Activated CD8-positive, alpha-beta memory T cell treated with anti-CD3 and anti-CD28 coated beads for 48 hours (primary cell): ENCODE data around the gene HIPK2.
"Not testable (repeated sequence)": the region's sequence is repeated elsewhere in the genome, so short reads cannot be mapped to it uniquely, and the experiment has no call there.

Source experiments
- DNase-seq, 3 experiments: peaks; one replicate each; pipeline ENCODE4 v3.0.0-alpha.2; 2020; ENCODE audit warnings: low read depth in 2 of 3, low spot score in 2 of 3

Gene HIPK2

DNA sequence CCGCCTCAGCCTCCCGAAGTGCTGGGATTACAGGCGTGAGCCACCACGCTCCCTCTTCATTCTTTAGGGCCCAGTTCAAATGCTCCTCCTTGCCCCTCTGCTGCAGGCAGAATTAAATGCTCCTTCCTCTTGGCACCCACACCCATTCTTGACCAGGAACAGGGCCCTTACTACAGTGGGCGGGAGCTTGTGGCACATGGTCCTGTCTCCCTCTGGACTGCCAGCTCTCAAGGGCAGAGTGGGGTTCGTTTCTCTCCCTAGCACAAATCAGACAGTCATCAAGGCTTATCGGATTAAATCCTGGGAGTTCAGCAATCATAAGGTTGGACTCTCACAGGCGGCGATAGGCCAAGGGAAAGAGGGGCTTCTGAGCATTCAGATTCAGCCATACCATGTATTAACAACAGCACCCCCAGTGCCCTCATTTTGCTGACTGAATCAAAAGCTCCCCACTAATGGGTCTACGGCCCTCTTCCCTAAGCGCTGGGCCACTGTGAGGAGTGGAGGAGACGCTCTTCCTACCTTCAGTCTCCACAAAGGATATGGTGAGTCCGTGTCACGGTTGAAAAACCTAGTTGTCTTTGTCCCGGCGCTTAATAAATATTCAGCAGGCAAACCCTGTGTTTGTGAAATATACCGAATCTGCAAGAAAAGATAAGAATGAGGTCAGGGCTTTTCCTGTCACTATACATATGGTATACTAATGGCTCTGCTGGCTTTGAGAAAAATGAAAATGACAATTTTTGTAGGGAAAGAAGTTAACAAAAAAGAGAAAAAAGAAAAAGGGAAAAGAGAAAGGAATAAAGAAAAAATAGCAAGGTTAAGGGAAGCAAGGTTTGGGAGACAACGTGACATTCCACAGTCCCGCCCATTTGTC, 146.9 kb downstream of the HIPK2 start:
- no peak for DNase-seq

DNA sequence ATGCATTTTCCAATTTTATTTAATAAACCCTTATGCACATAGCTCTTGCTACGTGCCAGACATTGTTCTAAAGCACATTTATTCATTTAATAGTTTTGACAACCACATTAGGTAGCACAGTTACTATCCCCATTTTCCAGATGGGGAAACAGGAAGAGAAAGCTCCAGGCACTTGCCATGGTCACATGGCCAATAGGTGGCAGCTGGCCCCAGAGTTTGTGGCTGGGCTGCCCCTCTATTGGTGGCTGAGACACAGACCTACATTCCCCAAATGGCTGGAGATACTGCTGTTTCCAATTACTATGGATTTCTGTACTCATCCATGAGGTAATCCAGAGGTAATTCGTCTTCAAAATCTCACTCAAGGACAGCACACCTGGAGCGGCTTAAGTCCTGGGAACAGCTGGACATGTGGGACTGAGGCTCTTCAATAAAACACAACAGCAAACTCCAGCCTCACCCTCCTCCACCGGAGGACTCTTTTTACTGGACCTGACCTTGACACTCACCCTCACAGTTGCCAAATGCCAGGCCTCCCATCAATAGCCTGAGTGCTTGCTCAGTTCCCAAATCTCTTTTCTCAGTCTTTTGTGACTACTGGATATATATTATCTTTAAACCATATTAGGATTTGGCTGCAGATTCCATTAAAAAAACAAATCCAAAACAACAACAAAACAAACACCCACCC, 148.3 kb downstream of the HIPK2 start:
- DNase-seq, result no peak

DNA sequence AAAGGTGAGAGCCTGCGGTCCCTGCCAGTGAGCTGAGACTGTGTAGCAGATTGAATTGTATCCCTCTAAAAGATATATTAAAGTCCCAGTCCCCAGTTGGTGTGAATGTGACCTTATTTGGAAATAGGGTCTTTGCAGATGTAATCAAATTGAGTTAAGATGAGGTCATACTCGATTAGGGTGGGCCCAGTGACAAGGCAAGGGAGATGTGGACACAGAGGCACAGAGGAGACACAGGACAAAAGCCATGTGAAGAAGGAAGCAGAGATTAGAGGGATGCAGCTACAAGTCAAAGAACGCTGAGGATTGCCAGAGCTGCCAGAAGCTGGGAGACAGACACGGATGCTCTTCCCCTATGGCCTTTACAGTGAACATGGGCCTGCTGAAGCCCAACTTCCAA, 150.0 kb downstream of the HIPK2 start:
- no peak for DNase-seq

DNA sequence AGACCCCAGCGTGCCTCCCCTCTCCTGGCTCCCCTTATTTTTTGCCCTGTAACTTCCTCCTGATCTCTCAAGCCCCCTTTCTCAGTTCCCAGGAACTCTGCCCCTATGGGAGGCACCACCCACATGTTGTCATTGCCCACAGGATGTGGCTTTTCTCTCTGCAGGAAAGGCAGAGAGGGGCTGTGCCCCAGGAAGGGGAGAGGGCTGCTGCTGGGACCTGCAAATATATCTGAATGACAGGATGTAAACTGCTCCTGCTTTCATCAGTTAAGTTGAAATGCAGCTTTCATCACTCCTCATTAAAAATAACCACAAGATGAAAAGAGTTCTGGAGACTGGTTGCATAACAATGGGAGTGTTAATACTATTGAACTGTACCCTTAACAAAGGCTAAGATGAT, 151.0 kb downstream of the HIPK2 start:
- no peak for DNase-seq

DNA sequence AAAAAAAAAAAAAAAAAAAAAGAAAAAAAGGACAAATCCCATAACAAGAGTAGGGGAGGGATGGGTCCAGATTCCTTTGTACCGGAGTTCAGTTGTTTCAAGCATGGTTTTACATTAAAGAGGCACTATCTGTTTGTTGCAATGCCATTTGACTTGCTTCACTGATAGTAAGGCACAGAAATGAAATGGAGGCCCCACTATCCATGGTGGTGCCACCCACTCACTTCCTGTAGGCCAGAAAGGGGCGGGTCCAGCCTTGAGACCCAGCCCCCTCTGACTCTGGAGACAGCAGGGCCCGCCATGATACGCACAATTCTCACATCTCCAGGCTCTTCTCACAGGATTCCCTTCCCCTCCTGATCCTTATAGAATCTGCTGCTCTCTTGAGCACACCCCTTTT, 154.3 kb downstream of the HIPK2 start:
- no peak for DNase-seq

DNA sequence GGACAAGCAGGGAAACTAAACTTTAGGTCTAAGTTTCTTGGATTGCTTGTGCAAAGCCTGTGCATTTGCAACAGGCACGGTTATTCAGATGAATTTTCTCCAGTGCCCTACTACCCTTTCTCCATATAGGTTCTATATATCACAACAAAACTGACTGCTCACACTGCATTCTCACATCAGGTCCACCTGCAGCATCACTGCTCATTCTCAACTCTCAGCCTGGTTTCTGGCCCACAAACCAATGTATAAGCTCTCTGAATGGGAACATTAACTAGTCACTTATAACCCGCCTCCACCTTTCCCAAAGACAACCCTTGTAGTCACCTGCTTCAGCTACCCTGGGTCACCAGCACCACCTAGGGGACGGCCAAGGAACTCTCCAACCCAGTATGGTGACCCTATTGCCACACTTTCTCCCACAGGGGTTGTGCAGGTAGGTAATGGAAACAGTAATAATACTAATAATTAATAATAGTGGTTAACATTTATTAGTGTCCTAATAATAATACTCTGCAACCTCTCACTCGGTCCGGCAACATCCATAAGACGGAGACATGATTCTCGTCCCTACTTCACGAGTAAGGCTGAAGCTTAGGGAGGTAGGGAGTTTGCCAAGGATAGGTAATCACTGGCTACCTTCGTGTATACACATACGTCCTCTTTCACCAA, 157.0 kb downstream of the HIPK2 start:
- DNase-seq, result peak; percentile 22 to 29 (median 27)

DNA sequence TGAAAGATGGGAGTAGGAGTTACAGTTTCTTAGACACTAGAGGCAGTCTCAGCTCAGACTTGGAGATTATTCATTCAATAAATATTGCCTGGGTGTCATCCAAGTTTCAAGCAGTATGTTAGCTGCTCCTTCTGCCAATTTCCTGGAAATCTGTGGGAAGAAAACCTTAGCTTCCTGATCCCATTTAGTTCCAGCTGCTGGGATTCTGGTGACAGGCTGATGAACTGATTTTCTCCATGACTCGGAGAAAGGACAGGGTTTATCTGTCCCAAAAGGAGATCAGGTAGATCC, 158.5 kb downstream of the HIPK2 start:
- no peak for DNase-seq

DNA sequence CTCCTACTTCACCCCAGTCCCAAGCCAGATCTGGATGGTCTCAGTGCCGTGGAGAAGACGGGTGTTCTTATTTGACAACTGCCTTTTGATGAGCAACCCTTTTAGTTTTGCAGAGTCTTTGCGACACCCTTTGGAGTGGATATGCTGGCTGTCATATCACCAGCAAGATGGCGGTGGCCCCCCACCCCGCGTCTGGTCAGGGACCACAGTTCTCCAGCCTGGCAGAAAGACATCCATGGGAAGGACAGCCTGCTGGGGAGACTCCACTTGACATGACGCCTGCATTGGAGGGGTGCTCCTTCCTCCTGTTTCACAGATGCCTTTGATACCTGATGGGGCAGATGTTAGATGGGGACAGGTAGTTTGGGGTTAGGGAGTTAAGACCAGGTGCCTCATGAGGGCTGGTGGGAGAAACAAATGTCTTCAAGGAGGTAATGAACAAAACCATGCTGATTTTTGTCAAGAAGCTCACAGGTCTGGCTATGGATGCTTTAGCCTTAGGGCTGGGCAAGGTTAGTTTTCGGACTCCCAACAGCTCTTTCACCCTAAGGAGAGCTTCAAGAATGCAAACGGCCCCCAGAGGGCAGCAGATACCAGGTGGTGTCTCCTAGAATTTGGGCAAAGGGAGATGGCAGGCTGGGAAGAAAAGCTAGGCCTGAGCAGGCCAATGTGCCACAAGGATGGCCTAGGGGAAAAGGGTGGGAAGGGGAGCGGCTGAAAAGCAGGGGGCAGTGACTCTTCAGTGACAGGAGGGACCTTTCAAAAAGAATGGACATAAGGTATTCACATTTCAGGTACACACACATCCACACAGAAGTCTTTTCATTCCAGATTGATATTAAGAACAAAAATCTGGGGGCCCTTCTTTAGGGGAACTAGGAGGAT, 159.1 kb downstream of the HIPK2 start:
- DNase-seq, result no peak

DNA sequence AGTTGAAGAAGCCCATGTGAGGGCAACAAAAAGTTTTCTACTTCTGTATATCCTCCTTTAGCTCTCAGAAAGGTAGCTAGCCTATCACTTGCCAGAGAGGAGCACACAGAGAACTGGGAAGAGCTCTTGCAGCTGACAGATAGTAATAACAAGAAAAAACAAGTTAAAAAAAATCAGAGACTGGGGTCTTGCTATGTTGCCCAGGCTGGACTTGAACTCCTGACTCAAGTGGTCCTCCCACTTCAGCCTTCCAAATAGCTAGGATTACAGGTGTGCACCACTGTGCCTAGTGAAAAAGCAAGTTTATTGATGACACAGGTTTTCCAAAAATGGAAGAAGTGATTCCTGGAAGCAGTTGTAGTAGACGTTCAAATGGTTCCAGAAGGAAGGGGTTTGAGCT, 160.7 kb downstream of the HIPK2 start:
- no peak for DNase-seq

DNA sequence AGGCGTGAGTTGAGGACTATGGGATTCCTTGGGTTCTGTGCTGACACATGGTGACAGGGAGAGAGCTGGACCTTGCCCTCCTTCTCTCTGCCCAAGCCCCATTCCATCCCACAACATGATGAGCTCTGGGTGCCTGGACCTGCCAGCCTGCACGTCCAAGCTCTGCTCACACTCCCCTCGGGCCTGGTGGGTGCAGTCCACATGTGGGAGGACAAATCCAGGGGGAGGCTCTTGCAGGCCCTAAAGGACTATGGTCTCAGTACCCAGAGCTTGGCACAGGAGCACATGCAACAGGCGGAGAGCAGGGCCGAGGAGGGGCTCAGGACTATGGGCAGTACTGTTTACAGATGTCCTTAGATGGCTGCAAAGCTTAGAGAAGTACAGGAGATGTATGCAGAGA, 162.9 kb downstream of the HIPK2 start:
- no peak for DNase-seq

DNA sequence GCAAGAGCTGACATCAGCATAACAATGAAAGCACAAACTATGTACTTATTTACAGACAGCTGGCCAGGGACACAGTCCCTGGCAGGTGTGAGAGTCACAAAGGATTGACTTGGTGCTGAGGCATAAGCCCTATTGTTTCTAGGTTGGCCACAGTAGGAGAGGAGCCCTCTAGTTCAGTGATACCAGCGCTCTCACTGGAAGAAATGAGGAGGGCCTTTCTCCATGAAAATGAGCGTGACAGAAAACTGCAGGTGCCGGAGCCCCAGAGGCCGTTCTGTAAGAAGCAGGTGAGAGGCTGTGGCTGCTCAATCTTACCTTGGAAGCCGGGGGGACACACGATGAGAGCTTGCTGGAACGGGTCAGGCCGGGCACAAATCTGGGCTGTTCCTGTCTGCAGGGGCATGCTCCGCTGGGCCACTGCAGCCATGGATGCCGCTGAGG, 163.8 kb downstream of the HIPK2 start:
- no peak for DNase-seq

DNA sequence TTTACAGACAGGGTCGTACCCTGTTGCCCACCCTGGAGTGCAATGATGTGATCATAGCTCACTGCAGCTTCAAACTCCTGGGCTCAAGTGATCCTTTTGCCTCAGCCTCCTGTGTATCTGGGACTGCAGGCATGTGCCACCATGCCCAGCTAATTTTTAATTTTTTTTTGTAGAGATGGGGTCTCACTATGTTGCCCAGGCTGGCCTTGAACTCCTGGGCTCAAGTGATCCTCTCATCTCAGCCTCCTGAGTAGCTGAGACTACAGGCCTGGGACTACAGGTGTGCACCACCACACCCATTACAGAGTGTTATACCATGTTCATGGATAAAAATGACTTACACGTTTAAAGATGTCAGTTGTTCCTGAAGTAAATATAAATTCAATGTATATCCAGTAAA, 166.2 kb downstream of the HIPK2 start:
- DNase-seq, result not testable (repeated sequence)

DNA sequence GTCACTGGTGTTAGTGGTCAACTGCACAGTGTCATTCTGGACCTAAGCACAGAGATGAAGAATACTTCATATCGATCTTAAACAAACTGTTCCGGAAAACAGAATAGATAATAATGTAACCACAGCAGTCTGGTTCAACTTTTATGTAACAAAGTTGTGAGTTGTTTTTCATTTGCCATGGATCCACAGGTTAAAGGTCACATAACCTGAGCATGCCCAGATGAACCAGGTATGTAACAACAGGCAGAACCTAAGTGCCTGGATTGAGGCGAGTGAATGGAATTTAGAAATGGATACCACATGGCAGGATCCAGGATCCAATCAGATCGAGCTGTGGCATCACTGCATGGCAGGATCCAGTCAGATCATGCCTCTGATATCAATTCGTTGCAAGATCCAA, 167.2 kb downstream of the HIPK2 start:
- DNase-seq, result no peak

DNA sequence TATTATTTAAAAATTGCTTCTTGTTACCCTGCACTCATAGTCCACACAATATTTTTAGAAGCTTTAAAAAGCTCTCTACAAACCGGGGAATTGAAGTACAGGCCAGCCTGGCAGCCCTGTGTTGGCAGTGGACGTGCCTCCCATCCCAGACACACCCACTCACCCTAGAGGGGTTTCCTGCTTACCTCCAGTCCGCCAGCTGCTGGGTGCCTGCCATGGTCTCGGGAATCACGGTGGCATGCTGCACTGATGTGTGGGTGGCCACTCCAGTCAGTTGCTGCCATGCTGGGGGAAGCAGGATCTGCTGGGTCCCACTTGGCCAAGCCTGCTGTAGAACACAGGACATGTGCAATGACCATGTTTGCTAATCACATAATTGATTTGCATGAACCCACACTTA, 173.9 kb downstream of the HIPK2 start:
- no peak for DNase-seq

DNA sequence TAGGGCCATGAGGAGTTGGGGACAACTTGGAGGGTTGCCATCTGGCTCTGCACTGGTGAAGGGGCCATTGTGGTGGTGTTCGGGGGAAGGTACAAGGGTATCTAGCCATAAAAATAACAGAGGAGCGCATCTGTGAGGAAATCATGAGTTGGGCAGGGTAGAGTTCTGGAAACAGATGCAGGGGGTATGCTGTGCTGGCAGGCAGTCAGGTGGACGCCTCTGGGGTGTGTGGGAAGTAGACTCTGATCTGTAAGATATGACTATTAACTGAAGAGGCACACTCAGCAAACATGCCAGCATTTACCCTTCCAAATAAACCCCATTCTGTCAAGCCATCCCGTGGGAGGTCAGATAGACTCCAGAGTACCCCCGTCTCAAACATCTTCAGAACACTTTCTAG, 174.5 kb downstream of the HIPK2 start:
- DNase-seq, result no peak

DNA sequence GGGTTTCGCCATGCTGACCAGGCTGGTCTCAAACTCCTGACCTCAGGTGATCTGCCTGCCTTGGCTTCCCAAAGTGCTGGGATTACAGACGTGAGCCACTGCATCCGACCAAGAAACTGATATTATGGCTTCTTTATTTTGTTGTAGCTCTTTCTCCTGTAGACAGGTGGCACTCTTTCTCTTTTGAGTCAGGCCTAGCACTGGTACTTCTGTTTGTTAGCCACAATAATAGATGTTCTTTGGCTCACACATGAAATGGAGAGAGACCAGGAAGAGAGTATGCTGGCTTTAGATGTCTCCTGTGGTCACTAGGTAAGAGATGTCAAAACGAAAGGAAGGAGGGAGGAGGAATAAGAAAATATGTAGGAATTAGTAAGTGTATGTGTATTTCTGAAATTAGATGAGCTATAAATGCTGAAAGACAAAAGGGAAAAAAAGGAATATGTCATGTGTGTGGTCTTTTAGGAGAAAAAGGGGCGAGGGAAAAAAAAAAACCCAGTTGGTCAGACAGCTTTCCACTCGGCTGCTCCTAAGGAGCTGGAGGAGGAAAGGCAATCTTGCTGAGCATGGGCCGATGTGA, 175.6 kb downstream of the HIPK2 start:
- no peak for DNase-seq

DNA sequence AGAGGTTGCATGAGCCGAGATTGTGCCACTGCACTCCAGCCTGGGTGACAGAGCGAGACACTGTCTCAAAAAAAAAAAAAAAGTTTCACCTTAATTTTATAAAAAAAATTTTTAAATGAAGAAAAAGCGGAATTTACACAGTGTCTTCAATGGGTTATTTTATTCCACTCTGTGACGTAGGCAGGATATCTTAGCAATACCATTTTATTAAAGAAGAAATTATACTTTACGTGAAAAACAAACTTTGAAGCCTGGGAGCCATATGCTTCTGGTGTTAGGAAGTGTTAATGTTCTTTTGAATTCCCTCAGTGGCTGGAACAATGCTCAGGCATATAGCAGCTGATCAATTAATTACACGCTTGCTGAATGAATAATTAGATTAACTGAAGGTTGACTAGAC, 176.6 kb downstream of the HIPK2 start:
- DNase-seq, result no peak

DNA sequence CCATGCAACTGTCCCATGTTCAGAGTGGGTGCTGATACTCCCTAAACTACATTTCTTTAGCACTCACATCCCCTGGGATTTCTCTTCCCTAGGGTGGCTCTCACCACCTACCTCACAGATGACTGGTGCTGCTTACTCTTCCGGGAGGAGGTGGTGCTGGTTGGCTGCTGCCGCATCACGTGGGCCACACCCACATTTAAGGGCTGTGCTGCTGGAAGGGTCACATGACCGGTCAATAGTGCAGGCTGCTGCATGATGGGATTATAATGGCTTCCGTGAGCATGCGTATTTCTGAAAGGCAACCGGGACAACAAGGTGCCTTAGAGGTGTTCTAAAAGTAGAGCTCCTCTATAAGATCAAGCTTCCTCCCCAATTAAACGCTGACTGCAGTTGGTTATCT, 177.5 kb downstream of the HIPK2 start:
- DNase-seq, result no peak

DNA sequence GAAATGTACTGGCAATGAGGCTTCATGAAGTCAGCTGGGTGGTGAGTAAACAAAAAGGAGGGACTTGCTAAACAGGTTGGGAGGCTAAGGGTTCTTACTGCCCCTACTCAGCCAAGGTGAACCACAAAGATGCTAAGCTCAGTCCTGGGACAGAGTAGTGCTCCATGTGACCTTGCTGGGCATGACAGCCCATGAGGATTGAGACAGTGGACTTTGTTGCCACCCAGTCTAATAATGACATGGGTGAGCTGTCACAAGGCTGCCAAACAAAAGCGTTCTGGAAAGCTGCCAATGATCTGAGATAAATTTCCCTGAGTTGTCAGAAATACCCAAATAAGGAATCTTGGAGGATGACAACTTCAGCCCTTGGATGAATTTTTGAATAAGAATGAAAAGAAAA, 179.2 kb downstream of the HIPK2 start:
- DNase-seq, result no peak

DNA sequence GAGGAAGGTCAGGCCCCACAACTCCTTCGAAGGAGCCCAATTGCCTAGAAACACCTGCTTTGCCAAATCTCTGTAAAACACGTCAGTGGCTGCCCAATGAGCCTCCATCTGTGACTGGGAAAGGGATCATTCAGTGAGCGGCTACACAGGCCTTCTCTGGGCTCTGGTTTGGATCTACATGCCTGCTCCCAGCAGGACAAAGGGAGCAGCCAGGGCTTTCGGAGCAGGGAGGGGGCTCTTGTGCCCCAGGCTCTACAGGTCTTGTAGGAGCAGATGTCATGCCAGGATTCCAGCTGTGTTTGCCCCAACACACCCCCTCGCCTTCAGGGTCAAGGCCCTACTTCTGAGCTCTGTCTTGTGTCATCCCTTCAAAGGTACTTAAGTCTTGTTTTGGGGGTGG, 180.8 kb downstream of the HIPK2 start:
- DNase-seq, result no peak

DNA sequence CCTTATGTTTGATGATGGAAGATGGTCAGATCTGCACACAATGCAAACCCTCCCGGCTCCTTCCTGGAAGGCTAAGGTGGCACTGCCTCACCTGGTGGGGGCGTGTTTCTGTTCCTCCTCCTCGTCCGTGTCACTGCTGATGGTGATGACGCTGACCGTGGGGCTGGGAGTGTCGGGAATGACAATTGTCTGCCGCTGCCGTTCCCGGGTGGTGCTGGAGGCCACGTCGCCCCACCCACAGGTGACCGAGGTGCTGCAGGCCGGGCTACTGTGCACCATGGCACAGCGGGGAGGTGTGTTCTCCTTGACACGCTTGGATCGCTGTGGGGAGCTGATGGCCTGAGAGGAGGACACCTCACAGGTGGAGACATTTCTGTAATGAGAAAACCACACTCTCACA, 181.2 kb downstream of the HIPK2 start:
- DNase-seq, result no peak
